Keratinocyte (primary cell): ENCODE results near the gene CNOT3. TPM values are rescaled to one million over a fixed set of nuclear protein-coding genes. Genes with fewer than 3 reads are reported as not detected.

Experiments used
- DNase-seq: peaks from one replicate; pipeline ENCODE4 v3.0.0-alpha.2; 2011; ENCODE audit warnings: low read depth, missing footprints, low spot score
- FAIRE-seq: peaks from 2 replicates; lab custom pipeline; 2011; peaks lifted over from hg19 to GRCh38; lab: Jason Lieb, UNC
- H2AFZ ChIP-seq: 2 replicates; pipeline ENCODE4 v1.6.0; 2012; ENCODE audit warnings: low read length, control low read depth, inconsistent platforms; ENCODE audit not compliant: control insufficient read depth
- H3K27ac ChIP-seq: 2 replicates; pipeline ENCODE4 v1.5.1; 2011; ENCODE audit warnings: low read length; ENCODE audit not compliant: control insufficient read depth, insufficient read depth
- H3K27me3 ChIP-seq: 3 replicates; pipeline ENCODE4 v1.6.0; 2011; ENCODE audit warnings: low read length; ENCODE audit not compliant: control insufficient read depth, insufficient read depth; ENCODE audit errors: extremely low read depth
- H3K36me3 ChIP-seq, 2 experiments: 2 replicates in 1 of 2; 3 replicates in 1 of 2; pipeline ENCODE4 v1.5.1; 2011; ENCODE audit warnings: low read length in 2 of 2, mild to moderate bottlenecking in 1 of 2; ENCODE audit not compliant: control insufficient read depth in 2 of 2, insufficient read depth in 2 of 2; ENCODE audit errors: extremely low read depth in 1 of 2
- H3K4me1 ChIP-seq: 3 replicates; pipeline ENCODE4 v1.5.1; 2011; ENCODE audit warnings: low read length; ENCODE audit not compliant: control insufficient read depth, insufficient read depth; ENCODE audit errors: extremely low read depth
- H3K4me2 ChIP-seq: 3 replicates; pipeline ENCODE4 v1.6.0; 2011; ENCODE audit warnings: low read depth, low read length; ENCODE audit not compliant: control insufficient read depth, insufficient read depth; ENCODE audit errors: extremely low read depth
- H3K4me3 ChIP-seq, 3 experiments: fragments of 200-600 bp in 1 of 3; sonication (generic) in 1 of 3; 2 replicates in 2 of 3; 3 replicates in 1 of 3; pipeline ENCODE4 v1.5.1; 2011 to 2016; ENCODE audit warnings: low read length in 3 of 3, mild to moderate bottlenecking in 3 of 3, control low read depth in 2 of 3, inconsistent platforms in 1 of 3, low read depth in 1 of 3, mixed read lengths in 1 of 3, mixed run types in 1 of 3, moderate library complexity in 1 of 3; ENCODE audit not compliant: control insufficient read depth in 2 of 3, insufficient read depth in 2 of 3; ENCODE audit errors: extremely low read depth in 1 of 3
- H3K79me2 ChIP-seq: 2 replicates; pipeline ENCODE4 v1.6.0; 2012; ENCODE audit warnings: low read length; ENCODE audit not compliant: control insufficient read depth, insufficient read depth
- H3K9ac ChIP-seq: 3 replicates; pipeline ENCODE4 v1.6.0; 2011; ENCODE audit warnings: low read length; ENCODE audit not compliant: control insufficient read depth, insufficient read depth; ENCODE audit errors: extremely low read depth
- H3K9me1 ChIP-seq: 3 replicates; pipeline ENCODE4 v1.6.0; 2011; ENCODE audit warnings: low read length; ENCODE audit not compliant: control insufficient read depth, insufficient read depth; ENCODE audit errors: extremely low read depth
- H3K9me3 ChIP-seq: 2 replicates; pipeline ENCODE4 v1.5.1; 2012; ENCODE audit warnings: low read depth, low read length; ENCODE audit not compliant: control insufficient read depth
- H4K20me1 ChIP-seq: 3 replicates; pipeline ENCODE4 v1.6.0; 2011; ENCODE audit warnings: low read length; ENCODE audit not compliant: control insufficient read depth, insufficient read depth; ENCODE audit errors: extremely low read depth
- CTCF ChIP-seq, 3 experiments: IDR thresholded peaks in 1 of 3; conservative IDR thresholded peaks in 1 of 3; optimal IDR thresholded peaks in 1 of 3; 2 replicates in 2 of 3; 3 replicates in 1 of 3; pipeline versions ENCODE3 to v1.5.1; 2011; ENCODE audit warnings: low read length in 3 of 3, mild to moderate bottlenecking in 3 of 3, moderate library complexity in 2 of 3, control low read depth in 1 of 3, inconsistent platforms in 1 of 3; ENCODE audit not compliant: insufficient read depth in 2 of 3; ENCODE audit errors: extremely low read depth in 1 of 3
- EZH2 ChIP-seq: IDR thresholded peaks from one replicate; pipeline ENCODE4 v1.6.1; 2012; ENCODE audit warnings: inconsistent platforms, mild to moderate bottlenecking, low read length, moderate library complexity
- dilution Hi-C: fragments of 300-500 bp; cut with MboI; formaldehyde crosslinking; loops from one replicate; pipeline ENCODE4 v1.7.0; 2020; ENCODE audit warnings: low sequenced_read_pairs; ENCODE audit not compliant: extremely low pct_ligation_motif_present
- polyA plus RNA-seq, 5 experiments: library from polyadenylated mRNA; depleted of rRNA in 3 of 5; stranded (reverse) in 3 of 5; stranded (forward) in 1 of 5; unstranded in 1 of 5; fragments of >200 nt; gene quantifications; 1 replicate in 1 of 5; 2 replicates in 3 of 5; 3 replicates in 1 of 5; pipeline versions ENCODE4 v1.2.1 to v1.2.3, GENCODE V29; 2011 to 2012; ENCODE audit warnings: missing spikeins in 2 of 5, low read depth in 1 of 5, low replicate concordance in 1 of 5

The CNOT3 gene
- polyA plus RNA-seq, 1 donor (not counting 4 experiments of a cell fraction or from before 2014, with no cell fraction given), result 8.6 TPM

DNA sequence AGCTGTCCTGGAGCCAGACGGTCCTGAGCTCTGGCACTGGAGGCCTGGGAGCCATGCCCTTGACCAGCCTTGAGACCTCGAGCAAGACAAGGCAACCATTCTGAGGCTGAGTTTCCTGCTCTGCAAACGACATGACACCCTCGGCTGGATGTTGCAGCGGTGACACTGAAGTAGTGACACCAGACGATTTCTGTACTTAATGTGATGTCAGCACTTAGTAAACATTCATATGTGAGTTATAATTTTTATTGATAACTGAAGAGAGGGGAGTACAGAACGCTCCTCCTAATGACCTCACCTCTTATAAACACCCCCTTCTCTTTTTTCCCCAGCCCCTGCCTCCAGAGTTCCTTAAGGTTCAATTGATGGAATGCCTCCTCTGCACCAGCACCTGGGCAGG, 29.1 kb upstream of the CNOT3 start:
- Histone ChIP-seq H3K9me1 (no peaks in the 10 kb centered on the region), H3K4me2 (no peak overlapping the region), H3K27ac (no peak overlapping the region), H3K79me2 (peaks cover 9% of the 10 kb centered on the region), H3K9me3 (no peaks in the 10 kb centered on the region), H2AFZ (no peak overlapping the region), H3K36me3 (peaks cover 15 to 23% of the 10 kb centered on the region in 2 experiments), H3K9ac (no peak overlapping the region), H3K4me3 (no peak overlapping the region), H4K20me1 (peaks cover 3% of the 10 kb centered on the region), H3K27me3 (no peaks in the 10 kb centered on the region), H3K4me1 (no peaks in the 10 kb centered on the region)
- no peak for FAIRE-seq
- DNase-seq, result no peak
- dilution Hi-C loops, result no loop called here
- TF ChIP-seq CTCF (optimal IDR thresholded peaks at IDR 0.05 in 1 of 3, IDR thresholded peaks at IDR 0.05 in 1 of 3, conservative IDR thresholded peaks at IDR 0.05 in 1 of 3; ENCODE audit: extremely low read depth in 1 of 3, insufficient read depth in 2 of 3, low read length in 3 of 3), result no peak
- no peak for TF ChIP-seq EZH2

- DNase-seq, result no peak
- dilution Hi-C loops, result no loop called here
Measured at GRCh38 chr19:54109651-54110050, 27.9 kb upstream of the CNOT3 start.

More at GRCh38 chr19:54109651-54110050, 27.9 kb upstream of the CNOT3 start:
- H3K4me2 ChIP-seq, result no peak overlapping the region
- H3K9ac ChIP-seq, result no peak overlapping the region
- peaks cover 15 to 23% of the 10 kb centered on the region in 2 experiments for H3K36me3 ChIP-seq
- no peaks in the 10 kb centered on the region for H3K27me3 ChIP-seq
- no peak for TF ChIP-seq EZH2
- TF ChIP-seq CTCF (optimal IDR thresholded peaks at IDR 0.05 in 1 of 3, IDR thresholded peaks at IDR 0.05 in 1 of 3, conservative IDR thresholded peaks at IDR 0.05 in 1 of 3; ENCODE audit: extremely low read depth in 1 of 3, insufficient read depth in 2 of 3, low read length in 3 of 3), result no peak
- H3K27ac ChIP-seq, result no peak overlapping the region
- H3K9me3 ChIP-seq, result no peaks in the 10 kb centered on the region
- no peak for FAIRE-seq
- H3K79me2 ChIP-seq, result peaks cover 6% of the 10 kb centered on the region
- no peak overlapping the region for H2AFZ ChIP-seq
- H4K20me1 ChIP-seq, result peaks cover 3% of the 10 kb centered on the region
- no peaks in the 10 kb centered on the region for H3K9me1 ChIP-seq
- no peak overlapping the region for H3K4me3 ChIP-seq
- peaks cover 4% of the 10 kb centered on the region for H3K4me1 ChIP-seq
